ENCODE results near the gene PSG1.
"Not testable (repeated sequence)": the region's sequence is repeated elsewhere in the genome, so short reads cannot be mapped to it uniquely, and the experiment has no call there.

DNA sequence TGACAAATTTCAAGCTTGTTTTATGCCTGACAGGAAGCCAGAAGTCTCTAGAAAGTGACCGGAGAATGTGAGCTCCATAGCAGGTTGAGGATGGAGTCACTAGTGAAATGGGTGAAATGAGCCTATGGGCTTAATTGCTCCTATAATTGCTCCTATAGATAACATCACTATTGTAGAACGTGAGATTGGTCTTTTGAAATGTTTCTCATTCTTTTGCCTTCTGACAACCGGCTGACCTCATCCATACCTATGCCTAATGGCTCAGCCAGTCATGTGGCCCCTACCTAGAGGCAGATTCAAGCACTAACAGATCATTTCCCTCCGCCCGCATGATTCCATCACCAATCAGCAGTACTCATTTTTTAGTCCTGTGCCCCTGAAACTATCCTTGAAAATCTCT, 34.0 kb upstream of the PSG1 start:
- TF ChIP-seq, protein P1, sequence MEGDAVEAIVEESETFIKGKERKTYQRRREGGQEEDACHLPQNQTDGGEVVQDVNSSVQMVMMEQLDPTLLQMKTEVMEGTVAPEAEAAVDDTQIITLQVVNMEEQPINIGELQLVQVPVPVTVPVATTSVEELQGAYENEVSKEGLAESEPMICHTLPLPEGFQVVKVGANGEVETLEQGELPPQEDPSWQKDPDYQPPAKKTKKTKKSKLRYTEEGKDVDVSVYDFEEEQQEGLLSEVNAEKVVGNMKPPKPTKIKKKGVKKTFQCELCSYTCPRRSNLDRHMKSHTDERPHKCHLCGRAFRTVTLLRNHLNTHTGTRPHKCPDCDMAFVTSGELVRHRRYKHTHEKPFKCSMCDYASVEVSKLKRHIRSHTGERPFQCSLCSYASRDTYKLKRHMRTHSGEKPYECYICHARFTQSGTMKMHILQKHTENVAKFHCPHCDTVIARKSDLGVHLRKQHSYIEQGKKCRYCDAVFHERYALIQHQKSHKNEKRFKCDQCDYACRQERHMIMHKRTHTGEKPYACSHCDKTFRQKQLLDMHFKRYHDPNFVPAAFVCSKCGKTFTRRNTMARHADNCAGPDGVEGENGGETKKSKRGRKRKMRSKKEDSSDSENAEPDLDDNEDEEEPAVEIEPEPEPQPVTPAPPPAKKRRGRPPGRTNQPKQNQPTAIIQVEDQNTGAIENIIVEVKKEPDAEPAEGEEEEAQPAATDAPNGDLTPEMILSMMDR (IDR thresholded peaks at IDR 0.05), result not testable (repeated sequence)
- TF ChIP-seq POLR2A (IDR thresholded peaks at IDR 0.05), result not testable (repeated sequence)
